ENCODE measurements around the gene EI24. TPM values are rescaled to one million over a fixed set of nuclear protein-coding genes. Genes with fewer than 3 reads are reported as not detected.

Gene EI24
- total RNA-seq, 4 donors from 2014 or later = 53.9 to 107 (median 80.4) TPM

GRCh38 chr11:125586623-125587022 lies 17.3 kb downstream of the EI24 start:
- H3K4me3 ChIP-seq = no peak overlapping the region
- in situ Hi-C loops (cut with MboI; ENCODE audit: low pct_ligation_motif_present in 1 of 4, low pct_unique_long_range_greater_than_20kb in 1 of 4, low sequenced_read_pairs in 3 of 4) (loop anchor here in 1 of 4 donors (25.0 kb wide), 1 partner anchor 626 kb away; the partner anchor contains the start of genes FAM118B and RPUSD4), intact Hi-C loops (cut with DNase I; ENCODE audit: low total_unique reads) (no loop called here)
- no peaks in the 10 kb centered on the region for H3K27me3 ChIP-seq
- H3K27ac ChIP-seq = no peak overlapping the region
- WGBS, 2 donors (ENCODE audit: low coverage in 1 of 2) = 61 to 62% methylated on average over 3 of the region's 3 CpGs
- H3K36me3 ChIP-seq = peaks cover 0 to 23% (median 11%) of the 10 kb centered on the region in 4 donors
- DNase-seq = no peak
- no peaks in the 10 kb centered on the region for H3K9me3 ChIP-seq
- peaks cover 0 to 6% (median 3%) of the 10 kb centered on the region in 4 donors for H3K4me1 ChIP-seq
- no peak for TF ChIP-seq POLR2A (IDR thresholded peaks at IDR 0.05)
- no peak for TF ChIP-seq POLR2AphosphoS5 (IDR thresholded peaks at IDR 0.05)
- no peak for TF ChIP-seq EP300 (IDR thresholded peaks at IDR 0.05; ENCODE audit: low read depth)
- no peak for TF ChIP-seq CTCF (IDR thresholded peaks at IDR 0.05)

DNA sequence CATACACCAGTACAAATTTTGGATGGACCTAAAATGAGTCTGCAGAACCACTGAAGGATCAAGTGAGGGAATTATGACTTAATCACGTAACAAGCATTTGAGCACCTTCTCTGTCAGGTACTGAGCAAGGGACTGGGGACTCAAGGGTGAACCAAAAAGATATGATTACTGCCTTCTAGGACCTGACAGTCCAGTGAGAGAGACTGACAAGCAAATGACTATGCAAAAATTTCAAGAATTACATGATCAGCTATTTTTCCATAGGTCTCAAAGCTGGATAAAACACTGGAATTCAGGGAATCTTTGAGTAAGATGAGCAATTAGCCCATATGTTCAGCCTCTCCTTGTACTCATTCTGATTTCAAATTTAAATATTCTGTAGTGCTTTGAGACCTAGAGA lies 18.2 kb downstream of the EI24 start:
- no peak for TF ChIP-seq EP300 (IDR thresholded peaks at IDR 0.05; ENCODE audit: low read depth)
- TF ChIP-seq POLR2A (IDR thresholded peaks at IDR 0.05) = no peak
- TF ChIP-seq POLR2AphosphoS5 (IDR thresholded peaks at IDR 0.05) = no peak
- no peak for TF ChIP-seq CTCF (IDR thresholded peaks at IDR 0.05)
- no peak for DNase-seq
- Histone ChIP-seq H3K27ac (no peak overlapping the region), H3K4me1 (peaks cover 0 to 6% (median 3%) of the 10 kb centered on the region in 4 donors), H3K36me3 (peaks cover 0 to 15% (median 7%) of the 10 kb centered on the region in 4 donors), H3K4me3 (no peak overlapping the region), H3K9me3 (no peaks in the 10 kb centered on the region), H3K27me3 (no peaks in the 10 kb centered on the region)
- intact Hi-C loops (cut with DNase I; ENCODE audit: low total_unique reads) (no loop called here), in situ Hi-C loops (cut with MboI; ENCODE audit: low pct_ligation_motif_present in 1 of 4, low pct_unique_long_range_greater_than_20kb in 1 of 4, low sequenced_read_pairs in 3 of 4) (loop anchor here in 1 of 4 donors (25.0 kb wide), 1 partner anchor 625 kb away; the partner anchor contains the start of genes FAM118B and RPUSD4)
- WGBS, 2 donors (ENCODE audit: low coverage in 1 of 2) = 86 to 100% methylated on average over 1 of the region's 1 CpG

- no peaks in the 10 kb centered on the region for H3K27me3 ChIP-seq
- intact Hi-C loops (cut with DNase I; ENCODE audit: low total_unique reads) = no loop called here
- 55 to 83% methylated on average over 3 of the region's 3 CpGs for WGBS, 2 donors (ENCODE audit: low coverage in 1 of 2)
- H3K9me3 ChIP-seq = no peaks in the 10 kb centered on the region
- no peak overlapping the region for H3K4me3 ChIP-seq
- H3K36me3 ChIP-seq = peaks cover 0 to 5% (median 2%) of the 10 kb centered on the region in 4 donors
- H3K27ac ChIP-seq = no peak overlapping the region
- no peak for TF ChIP-seq EP300 (IDR thresholded peaks at IDR 0.05; ENCODE audit: low read depth)
- TF ChIP-seq POLR2A (IDR thresholded peaks at IDR 0.05) = no peak
- TF ChIP-seq POLR2AphosphoS5 (IDR thresholded peaks at IDR 0.05) = no peak
- no peak for TF ChIP-seq CTCF (IDR thresholded peaks at IDR 0.05)
- no peak for DNase-seq
- in situ Hi-C loops (cut with MboI; ENCODE audit: low pct_ligation_motif_present in 1 of 4, low pct_unique_long_range_greater_than_20kb in 1 of 4, low sequenced_read_pairs in 3 of 4) = loop anchor here in 1 of 4 donors (25.0 kb wide), 1 partner anchor 624 kb away; the partner anchor contains the start of genes FAM118B and RPUSD4
- H3K4me1 ChIP-seq = peaks cover 2 to 10% (median 7%) of the 10 kb centered on the region in 4 donors
These were observed 19.2 kb downstream of the EI24 start for GRCh38 chr11:125588505-125588904.

GRCh38 chr11:125591649-125592304 lies 22.5 kb downstream of the EI24 start:
- Histone ChIP-seq H3K27me3 (no peaks in the 10 kb centered on the region), H3K9me3 (no peaks in the 10 kb centered on the region), H3K4me3 (peak overlapping the region; percentile 45 to 79 (median 52)), H3K27ac (peak overlapping the region; percentile 90 to 97 (median 94)), H3K36me3 (no peaks in the 10 kb centered on the region), H3K4me1 (peaks cover 14 to 30% (median 25%) of the 10 kb centered on the region in 4 donors)
- DNase-seq = peak; percentile 37
- TF ChIP-seq POLR2A (IDR thresholded peaks at IDR 0.05) (no peak), CTCF (IDR thresholded peaks at IDR 0.05) (no peak), EP300 (IDR thresholded peaks at IDR 0.05; ENCODE audit: low read depth) (no peak), POLR2AphosphoS5 (IDR thresholded peaks at IDR 0.05) (no peak)
- 1 to 4% methylated on average over 2 to 30 of the region's 30 CpGs for WGBS, 2 donors (ENCODE audit: low coverage in 1 of 2)
- intact Hi-C loops (cut with DNase I; ENCODE audit: low total_unique reads) (no loop called here), in situ Hi-C loops (cut with MboI; ENCODE audit: low pct_ligation_motif_present in 1 of 4, low pct_unique_long_range_greater_than_20kb in 1 of 4, low sequenced_read_pairs in 3 of 4) (loop anchor here in 1 of 4 donors (25.0 kb wide), 1 partner anchor 621 kb away; the partner anchor contains the start of genes FAM118B and RPUSD4)
